BJ (cell line): ENCODE measurements around the gene RPL12. TPM values are rescaled to one million over a fixed set of nuclear protein-coding genes. Genes with fewer than 3 reads are reported as not detected.
A peak's percentile ranks its signal among the peaks of the same experiment; 100 is the strongest.
"Not testable (repeated sequence)": the region's sequence is repeated elsewhere in the genome, so short reads cannot be mapped to it uniquely, and the experiment has no call there.

Experiments
- CTCF ChIA-PET: fragments of 350-600 bp; formaldehyde crosslinking; extraction: SDS; loops from one replicate; lab custom pipeline; 2021; ENCODE audit warnings: antibody characterized with exemption, inconsistent platforms; lab: Yijun Ruan, JAX
- POLR2A ChIA-PET: fragments of 300-600 bp; sonication (Branson Sonifier 250); formaldehyde crosslinking; extraction: SDS; loops from one replicate; lab custom pipeline; 2021; ENCODE audit warnings: antibody characterized with exemption; lab: Charles Lee
- DNase-seq: peaks from one replicate; pipeline ENCODE4 v3.0.0-alpha.2; 2011; ENCODE audit warnings: low read depth
- H3K27me3 ChIP-seq: 2 replicates; pipeline ENCODE4 v1.6.0; 2011; ENCODE audit warnings: low read length; ENCODE audit not compliant: control insufficient read depth, insufficient read depth
- H3K36me3 ChIP-seq: 2 replicates; pipeline ENCODE4 v1.5.1; 2011; ENCODE audit warnings: low read length; ENCODE audit not compliant: control insufficient read depth, insufficient read depth
- H3K4me3 ChIP-seq: 2 replicates; pipeline ENCODE4 v1.5.1; 2011; ENCODE audit warnings: low read depth, mild to moderate bottlenecking, control low read depth, low read length
- polyA plus RNA-seq: library from polyadenylated mRNA; depleted of rRNA; stranded (reverse); fragments of >200 nt; gene quantifications from 2 replicates; pipeline ENCODE4 v1.2.3, GENCODE V29; 2011
- TF ChIP-seq, protein P1 (sequence below): IDR thresholded peaks from 2 replicates; pipeline ENCODE4 v1.5.1; 2011; ENCODE audit warnings: low read depth, mild to moderate bottlenecking, control low read depth, inconsistent platforms, low read length, moderate library complexity; ENCODE audit not compliant: insufficient read depth

The RPL12 gene
- polyA plus RNA-seq, 1 experiment, result 2,343 TPM

DNA sequence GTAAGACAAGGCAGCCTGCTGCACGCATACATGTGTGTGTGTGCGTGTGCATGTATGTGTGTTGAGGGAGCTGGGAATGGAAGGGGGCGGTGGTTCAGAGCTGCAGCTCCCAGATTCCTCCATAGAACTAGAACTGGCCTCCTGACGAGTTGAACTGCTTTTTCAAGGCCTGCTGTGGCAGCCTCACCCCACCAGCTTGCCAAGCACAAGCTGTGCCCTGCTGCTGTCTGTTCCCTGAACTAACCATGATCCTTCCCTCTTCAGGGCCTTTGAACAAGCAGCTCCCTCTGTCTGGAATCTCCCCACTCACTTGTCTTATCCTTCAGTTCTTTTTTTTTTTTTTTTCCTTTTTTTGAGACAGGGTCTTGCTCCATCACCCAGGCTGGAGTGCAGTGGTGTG lies 22.7 kb upstream of the RPL12 start:
- TF ChIP-seq, protein P1, sequence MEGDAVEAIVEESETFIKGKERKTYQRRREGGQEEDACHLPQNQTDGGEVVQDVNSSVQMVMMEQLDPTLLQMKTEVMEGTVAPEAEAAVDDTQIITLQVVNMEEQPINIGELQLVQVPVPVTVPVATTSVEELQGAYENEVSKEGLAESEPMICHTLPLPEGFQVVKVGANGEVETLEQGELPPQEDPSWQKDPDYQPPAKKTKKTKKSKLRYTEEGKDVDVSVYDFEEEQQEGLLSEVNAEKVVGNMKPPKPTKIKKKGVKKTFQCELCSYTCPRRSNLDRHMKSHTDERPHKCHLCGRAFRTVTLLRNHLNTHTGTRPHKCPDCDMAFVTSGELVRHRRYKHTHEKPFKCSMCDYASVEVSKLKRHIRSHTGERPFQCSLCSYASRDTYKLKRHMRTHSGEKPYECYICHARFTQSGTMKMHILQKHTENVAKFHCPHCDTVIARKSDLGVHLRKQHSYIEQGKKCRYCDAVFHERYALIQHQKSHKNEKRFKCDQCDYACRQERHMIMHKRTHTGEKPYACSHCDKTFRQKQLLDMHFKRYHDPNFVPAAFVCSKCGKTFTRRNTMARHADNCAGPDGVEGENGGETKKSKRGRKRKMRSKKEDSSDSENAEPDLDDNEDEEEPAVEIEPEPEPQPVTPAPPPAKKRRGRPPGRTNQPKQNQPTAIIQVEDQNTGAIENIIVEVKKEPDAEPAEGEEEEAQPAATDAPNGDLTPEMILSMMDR, result no peak
- Histone ChIP-seq H3K27me3 (no peaks in the 10 kb centered on the region), H3K4me3 (no peak overlapping the region), H3K36me3 (peaks cover 8% of the 10 kb centered on the region)
- ChIA-PET POLR2A (interaction anchor here (0.6 kb wide), 1 partner anchor 319 kb away, joined by 4 read pairs; no protein-coding TSS in a partner anchor), CTCF (interaction anchor here (1.3 kb wide), 1 partner anchor 112 kb away, joined by 3 read pairs; no protein-coding TSS in a partner anchor)
- no peak for DNase-seq

DNA sequence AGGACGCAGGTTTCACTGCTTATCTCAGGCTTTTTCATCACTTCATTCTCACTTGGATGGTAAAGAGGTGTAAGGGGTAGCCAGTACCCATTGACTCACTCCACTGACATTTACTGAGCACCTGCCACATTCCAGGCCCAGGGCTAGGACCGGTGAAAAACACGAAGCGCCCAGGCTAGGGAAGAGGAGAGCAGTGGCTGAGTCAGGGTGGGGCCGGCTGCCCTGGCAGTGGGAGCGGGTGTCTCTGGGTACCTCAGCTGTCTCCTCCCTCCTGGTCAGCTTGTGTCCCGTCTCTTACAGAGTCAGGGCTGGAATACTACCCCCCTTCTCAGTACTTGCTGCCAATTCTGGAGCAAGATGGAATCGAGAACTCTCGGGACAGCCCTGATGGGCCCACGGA lies 22.3 kb upstream of the RPL12 start:
- H3K4me3 ChIP-seq, result no peak overlapping the region
- TF ChIP-seq, protein P1, result no peak
- no peaks in the 10 kb centered on the region for H3K27me3 ChIP-seq
- no peak for DNase-seq
- ChIA-PET CTCF (interaction anchor here (1.3 kb wide), 1 partner anchor 112 kb away, joined by 3 read pairs; no protein-coding TSS in a partner anchor), POLR2A (interaction anchor here (0.6 kb wide), 1 partner anchor 320 kb away, joined by 4 read pairs; no protein-coding TSS in a partner anchor)
- peaks cover 6% of the 10 kb centered on the region for H3K36me3 ChIP-seq

DNA sequence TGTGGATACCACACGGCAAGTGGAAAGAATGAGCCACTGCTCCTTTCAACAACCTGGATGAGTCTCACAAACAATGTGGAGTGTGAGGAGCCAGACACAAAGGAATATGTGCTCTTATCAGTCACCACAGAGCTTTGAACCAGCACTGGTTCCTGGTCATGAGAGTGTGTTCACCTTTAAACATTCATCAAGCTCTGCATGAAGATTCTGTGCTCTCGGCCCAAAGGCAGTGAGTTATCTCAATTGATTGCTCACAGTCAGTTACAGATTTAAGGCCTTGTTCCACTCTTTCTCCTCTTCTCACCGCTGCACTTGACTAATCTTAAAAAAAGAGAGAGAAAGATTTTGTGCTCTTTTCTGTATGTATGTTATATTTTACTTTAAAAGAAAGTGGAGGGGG lies 19.5 kb upstream of the RPL12 start:
- no peak for DNase-seq

DNA sequence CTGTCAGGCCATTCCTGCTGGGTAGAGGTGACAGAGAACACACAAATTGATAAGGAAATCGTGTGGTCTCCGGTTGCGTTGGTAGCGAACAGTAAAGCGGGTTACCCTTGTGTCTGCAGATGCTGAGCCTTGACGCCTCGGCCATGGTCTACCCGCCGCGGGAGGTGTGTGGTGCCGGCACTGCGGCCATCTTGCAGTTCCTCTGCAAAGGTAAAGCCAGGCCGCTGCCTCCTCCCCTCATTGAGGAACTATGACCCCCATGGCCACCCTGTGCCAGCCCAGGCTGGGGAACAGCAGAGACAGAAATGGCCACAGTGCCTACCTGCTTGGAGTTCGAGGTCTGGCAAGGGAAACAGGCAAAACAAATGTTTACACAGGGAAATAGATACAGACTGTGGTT lies 16.4 kb upstream of the RPL12 start:
- ChIA-PET POLR2A (no interaction called here), CTCF (no interaction called here)
- TF ChIP-seq, protein P1, result no peak
- Histone ChIP-seq H3K4me3 (no peak overlapping the region), H3K27me3 (no peaks in the 10 kb centered on the region), H3K36me3 (peaks cover 6% of the 10 kb centered on the region)
- no peak for DNase-seq

More for the DNA sequence above, 19.5 kb upstream of the RPL12 start:
- Histone ChIP-seq H3K27me3 (no peaks in the 10 kb centered on the region), H3K36me3 (peaks cover 12% of the 10 kb centered on the region), H3K4me3 (no peak overlapping the region)
- POLR2A ChIA-PET, result no interaction called here
- TF ChIP-seq, protein P1, result no peak
- CTCF ChIA-PET, result no interaction called here

DNA sequence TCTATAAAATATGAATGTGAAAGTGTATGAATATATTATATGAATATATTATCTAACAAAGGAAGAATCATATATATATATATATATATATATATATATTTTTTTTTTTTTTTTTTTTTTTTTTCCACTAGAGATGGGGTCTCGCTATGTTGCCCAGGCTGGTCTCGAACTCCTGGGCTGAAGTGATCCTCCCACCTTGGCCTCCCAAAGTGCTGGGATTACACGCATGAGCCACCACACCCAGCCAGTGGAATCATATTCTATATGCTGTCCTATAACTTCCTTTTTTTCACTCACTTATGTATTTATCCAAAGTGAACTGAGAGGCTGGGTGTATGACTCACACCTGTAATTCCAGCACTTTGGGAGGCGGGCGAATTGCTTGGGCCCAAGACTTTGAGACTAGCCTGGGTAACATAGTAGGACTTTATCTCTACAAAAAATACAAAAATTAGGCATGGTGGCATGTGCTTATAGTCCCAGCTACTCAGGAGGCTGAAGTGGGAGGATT lies 15.3 kb upstream of the RPL12 start:
- CTCF ChIA-PET, result interaction anchor here (1.0 kb wide), 1 partner anchor 14 kb away, joined by 3 read pairs; the partner anchor contains the start of gene LRSAM1
- DNase-seq, POLR2A ChIA-PET, H3K27me3 ChIP-seq, H3K4me3 ChIP-seq: not testable (repeated sequence)
- H3K36me3 ChIP-seq, result peaks cover 15% of the 10 kb centered on the region

DNA sequence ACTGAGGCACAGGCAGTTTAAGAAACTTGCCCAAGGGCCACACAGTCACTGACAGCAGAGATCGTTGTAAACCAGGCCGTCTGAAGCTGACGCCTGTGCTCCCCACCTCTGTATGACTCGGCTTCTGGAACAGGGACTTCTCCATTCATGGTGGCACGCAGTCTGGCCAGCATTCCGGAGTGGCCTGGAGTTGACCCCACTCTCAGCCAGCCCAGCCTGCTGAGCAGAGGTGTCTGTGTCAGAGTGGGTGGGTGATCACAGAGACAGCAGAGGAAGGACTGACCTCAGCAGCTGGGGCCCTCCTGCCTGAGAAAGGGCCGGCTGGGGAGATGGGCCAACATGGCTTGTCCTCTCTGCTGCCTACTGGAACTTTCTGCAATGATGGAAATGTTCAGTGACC lies 12.7 kb upstream of the RPL12 start:
- TF ChIP-seq, protein P1, result no peak
- CTCF ChIA-PET, result interaction anchor here (2.8 kb wide), 1 partner anchor 9 kb away, joined by 7 read pairs; no protein-coding TSS in a partner anchor
- H3K27me3 ChIP-seq, result no peaks in the 10 kb centered on the region

More for the DNA sequence above, 12.7 kb upstream of the RPL12 start:
- peak; percentile 37 for DNase-seq
- Histone ChIP-seq H3K36me3 (peaks cover 25% of the 10 kb centered on the region), H3K4me3 (no peak overlapping the region)
- POLR2A ChIA-PET, result no interaction called here
